GM18909 (cell line): ENCODE results near the gene CSAG1.
"Not testable (repeated sequence)": the region's sequence is repeated elsewhere in the genome, so short reads cannot be mapped to it uniquely, and the experiment has no call there.

Experiments
- ATAC-seq: cut with Tn5 transposase; IDR thresholded peaks from one replicate; pipeline ENCODE4 v1.9.1; 2021; ENCODE audit warnings: mild to moderate bottlenecking; ENCODE audit not compliant: unreplicated experiment, poor library complexity

CSAG1 gene

DNA sequence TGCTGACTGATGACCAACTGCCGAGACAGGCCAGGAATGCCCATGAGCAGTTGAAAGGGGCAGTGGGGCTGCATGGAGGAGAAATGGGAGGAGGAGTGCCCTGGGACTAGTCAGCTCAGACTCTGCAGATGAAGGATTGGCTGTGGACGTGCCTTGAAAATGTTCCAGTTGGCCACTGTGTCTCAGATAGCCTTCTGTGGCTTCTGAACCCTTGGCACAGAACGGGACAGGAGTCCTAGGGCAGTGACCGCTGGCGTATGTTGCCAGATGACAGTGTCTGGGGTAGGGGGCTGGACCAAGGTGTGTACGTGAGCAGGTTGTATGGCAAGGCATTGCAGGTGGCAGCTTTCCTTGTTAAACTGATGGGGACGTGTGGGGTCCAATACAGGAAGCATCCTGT is 27.0 kb downstream of the CSAG1 start:
- ATAC-seq, result not testable (repeated sequence)

DNA sequence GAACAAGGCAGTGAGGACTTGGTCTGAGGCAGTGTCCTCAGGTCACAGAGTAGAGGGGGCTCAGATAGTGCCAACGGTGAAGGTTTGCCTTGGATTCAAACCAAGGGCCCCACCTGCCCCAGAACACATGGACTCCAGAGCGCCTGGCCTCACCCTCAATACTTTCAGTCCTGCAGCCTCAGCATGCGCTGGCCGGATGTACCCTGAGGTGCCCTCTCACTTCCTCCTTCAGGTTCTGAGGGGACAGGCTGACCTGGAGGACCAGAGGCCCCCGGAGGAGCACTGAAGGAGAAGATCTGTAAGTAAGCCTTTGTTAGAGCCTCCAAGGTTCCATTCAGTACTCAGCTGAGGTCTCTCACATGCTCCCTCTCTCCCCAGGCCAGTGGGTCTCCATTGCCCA is 33.1 kb downstream of the CSAG1 start:
- not testable (repeated sequence) for ATAC-seq

DNA sequence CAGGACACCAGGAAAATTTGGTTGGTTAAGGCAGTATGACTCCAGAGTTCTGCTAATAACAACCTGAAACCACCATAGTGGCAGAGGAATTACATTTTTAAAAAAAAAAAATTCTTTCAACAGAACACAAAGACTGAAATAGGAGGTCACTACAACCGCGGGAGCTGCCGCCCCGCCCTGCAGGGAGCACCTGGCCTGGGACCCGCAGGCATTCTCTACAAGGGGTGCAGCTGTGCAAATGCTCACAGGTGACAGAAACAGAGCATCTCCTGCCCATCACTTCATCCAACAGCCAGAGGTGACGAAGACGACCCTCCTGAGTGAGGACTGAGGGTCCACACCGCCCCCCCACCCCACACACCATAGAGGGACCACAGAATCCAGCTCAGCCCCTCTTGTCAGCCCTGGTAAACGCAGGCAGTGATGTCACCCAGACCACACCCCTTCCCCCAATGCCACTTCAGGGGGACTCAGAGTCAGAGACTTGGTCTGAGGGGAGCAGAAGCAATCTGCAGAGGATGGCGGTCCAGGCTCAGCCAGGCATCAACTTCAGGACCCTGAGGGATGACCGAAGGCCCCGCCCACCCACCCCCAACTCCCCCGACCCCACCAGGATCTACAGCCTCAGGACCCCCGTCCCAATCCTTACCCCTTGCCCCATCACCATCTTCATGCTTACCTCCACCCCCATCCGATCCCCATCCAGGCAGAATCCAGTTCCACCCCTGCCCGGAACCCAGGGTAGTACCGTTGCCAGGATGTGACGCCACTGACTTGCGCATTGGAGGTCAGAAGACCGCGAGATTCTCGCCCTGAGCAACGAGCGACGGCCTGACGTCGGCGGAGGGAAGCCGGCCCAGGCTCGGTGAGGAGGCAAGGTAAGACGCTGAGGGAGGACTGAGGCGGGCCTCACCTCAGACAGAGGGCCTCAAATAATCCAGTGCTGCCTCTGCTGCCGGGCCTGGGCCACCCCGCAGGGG is 35.3 kb downstream of the CSAG1 start, which contains the start of gene MAGEA3:
Gene MAGEA3, plus strand, starts transcription at position 843 of the 980 bp plus-strand sequence. CDS start 2,039 bp downstream, outside the sequence.
- ATAC-seq, result not testable (repeated sequence)

DNA sequence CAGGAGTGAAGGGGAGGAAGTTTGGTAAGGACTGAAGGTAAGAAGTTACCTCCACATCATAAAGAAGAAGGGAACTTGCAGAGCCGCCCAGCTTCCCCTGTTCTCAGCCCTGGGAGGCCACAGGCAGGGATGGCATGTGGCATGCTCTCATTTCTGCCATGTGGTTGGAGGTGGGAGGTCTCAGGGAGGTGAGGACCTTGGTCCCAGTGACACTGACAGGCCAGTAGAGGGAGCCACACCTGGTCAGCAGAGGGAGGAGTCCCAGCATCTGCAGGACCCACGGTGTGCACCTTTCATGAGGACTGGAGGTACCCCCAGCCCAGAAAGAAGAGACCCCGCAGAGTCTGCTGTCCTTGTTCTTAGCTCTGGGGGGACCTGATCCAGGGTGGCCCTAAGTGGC is 52.5 kb downstream of the CSAG1 start:
- peak; percentile 89 for ATAC-seq
